GM12874 (cell line): Measurements from ENCODE around the gene TMEM185B.

ENCODE experiments used
- CTCF ChIP-seq: IDR thresholded peaks from 2 replicates; pipeline ENCODE4 v1.5.1; 2011; ENCODE audit warnings: low read depth, mild to moderate bottlenecking, control low read depth, low read length, moderate library complexity; ENCODE audit not compliant: insufficient read depth

Gene TMEM185B

GRCh38 chr2:120209427-120210269 lies 13.6 kb downstream of the TMEM185B start:
- no peak for TF ChIP-seq CTCF

GRCh38 chr2:120208381-120209353 lies 14.5 kb downstream of the TMEM185B start:
- TF ChIP-seq CTCF = no peak

GRCh38 chr2:120206022-120206581 lies 17.1 kb downstream of the TMEM185B start:
- peak; percentile 79 for TF ChIP-seq CTCF

- TF ChIP-seq CTCF = no peak
These were observed 18.1 kb downstream of the TMEM185B start for GRCh38 chr2:120204945-120205670.

GRCh38 chr2:120204417-120204816 lies 18.8 kb downstream of the TMEM185B start:
- TF ChIP-seq CTCF = no peak

GRCh38 chr2:120204022-120204405 lies 19.2 kb downstream of the TMEM185B start:
- TF ChIP-seq CTCF = no peak
